ENCODE measurements around the gene DIPK1A.

The DIPK1A gene

GRCh38 chr1:92934395-92935378 lies 26.6 kb downstream of the DIPK1A start (continued):
- TF ChIP-seq ZBTB48 (tag by site-specific recombination; IDR thresholded peaks at IDR 0.05) (no peak), PATZ1 (tag by site-specific recombination; IDR thresholded peaks at IDR 0.05) (no peak), ZNF114 (tag by site-specific recombination; IDR thresholded peaks at IDR 0.05) (no peak), TRIM28 (IDR thresholded peaks at IDR 0.05; ENCODE audit: borderline replicate concordance, low read length) (no peak), KLF8 (tag by site-specific recombination; IDR thresholded peaks at IDR 0.05) (peak; percentile 37; the same call in 1 of the 2 replicates), RBAK (tag by site-specific recombination; IDR thresholded peaks at IDR 0.05) (no peak), ZNF175 (tag by site-specific recombination; IDR thresholded peaks at IDR 0.05) (no peak), INSM2 (tag by site-specific recombination; IDR thresholded peaks at IDR 0.05) (peak; percentile 79), ZNF670 (tag by site-specific recombination; IDR thresholded peaks at IDR 0.05; ENCODE audit: low read depth) (no peak), ZNF354C (tag by site-specific recombination; IDR thresholded peaks at IDR 0.05; ENCODE audit: borderline replicate concordance, low read depth) (no peak)

GRCh38 chr1:92933459-92933858 lies 27.8 kb downstream of the DIPK1A start:
- Histone ChIP-seq H3K4me1 (ENCODE audit: control insufficient read depth, insufficient read depth, low read length) (peaks cover 6% of the 10 kb centered on the region; the same call in 1 of the 2 replicates), H3K9me3 (ENCODE audit: control insufficient read depth, insufficient read depth, low read depth, low read length) (no peaks in the 10 kb centered on the region), H3K36me3 (ENCODE audit: control insufficient read depth in 2 of 2, insufficient read depth in 1 of 2, low read length in 2 of 2) (no peaks in the 10 kb centered on the region), H3K27ac (ENCODE audit: extremely low read depth, low read depth, low read length) (no peak overlapping the region), H3K4me3 (ENCODE audit: low read depth, low read length) (no peak overlapping the region)
- TF ChIP-seq ZNF121 (tag by site-specific recombination; IDR thresholded peaks at IDR 0.05) (0 out of 2 replicates have a peak, but pooled peaks have one; percentile 60), ZNF433 (tag by site-specific recombination; IDR thresholded peaks at IDR 0.05; ENCODE audit: low read depth) (no peak)
- ChIA-PET POLR2A (no interaction called here), CTCF (no interaction called here)

- Histone ChIP-seq H3K4me1 (ENCODE audit: control insufficient read depth, insufficient read depth, low read length) (peaks cover 6% of the 10 kb centered on the region; the same call in 1 of the 2 replicates), H3K27ac (ENCODE audit: extremely low read depth, low read depth, low read length) (no peak overlapping the region), H3K9me3 (ENCODE audit: control insufficient read depth, insufficient read depth, low read depth, low read length) (no peaks in the 10 kb centered on the region), H3K4me3 (ENCODE audit: low read depth, low read length) (no peak overlapping the region), H3K36me3 (ENCODE audit: control insufficient read depth in 2 of 2, insufficient read depth in 1 of 2, low read length in 2 of 2) (no peaks in the 10 kb centered on the region)
- CTCF ChIA-PET = no interaction called here
- POLR2A ChIA-PET = no interaction called here
- TF ChIP-seq BCL11A (tag by site-specific recombination; IDR thresholded peaks at IDR 0.05; ENCODE audit: low read depth) = no peak
- TF ChIP-seq MEIS1 (CRISPR knock-in tag; IDR thresholded peaks at IDR 0.05; ENCODE audit: borderline replicate concordance) = no peak
- TF ChIP-seq ZNF416 (tag by site-specific recombination; IDR thresholded peaks at IDR 0.05) = no peak
- no peak for TF ChIP-seq GLI4 (tag by site-specific recombination; IDR thresholded peaks at IDR 0.05)
These were observed 29.6 kb downstream of the DIPK1A start for GRCh38 chr1:92931691-92932090.

GRCh38 chr1:92929461-92929860 lies 31.8 kb downstream of the DIPK1A start:
- Histone ChIP-seq H3K4me3 (ENCODE audit: low read depth, low read length) (no peak overlapping the region), H3K27ac (ENCODE audit: extremely low read depth, low read depth, low read length) (no peak overlapping the region), H3K4me1 (ENCODE audit: control insufficient read depth, insufficient read depth, low read length) (peaks cover 5% of the 10 kb centered on the region; the same call in 1 of the 2 replicates), H3K36me3 (ENCODE audit: control insufficient read depth in 2 of 2, insufficient read depth in 1 of 2, low read length in 2 of 2) (no peaks in the 10 kb centered on the region), H3K9me3 (ENCODE audit: control insufficient read depth, insufficient read depth, low read depth, low read length) (no peaks in the 10 kb centered on the region)
- POLR2A ChIA-PET = no interaction called here
- CTCF ChIA-PET = interaction anchor here (1.4 kb wide), 1 partner anchor 70 kb away, joined by 5 read pairs; no protein-coding TSS in a partner anchor
- no peak for TF ChIP-seq ZNF664 (tag by site-specific recombination; IDR thresholded peaks at IDR 0.05)
- TF ChIP-seq IKZF3 (tag by site-specific recombination; IDR thresholded peaks at IDR 0.05) = no peak
- TF ChIP-seq REPIN1 (tag by site-specific recombination; IDR thresholded peaks at IDR 0.05; ENCODE audit: low read depth) = no peak
- TF ChIP-seq ZNF785 (tag by site-specific recombination; IDR thresholded peaks at IDR 0.05) = no peak
- TF ChIP-seq ZNF18 (tag by site-specific recombination; IDR thresholded peaks at IDR 0.05) = no peak
- 0 out of 2 replicates have a peak, but pooled peaks have one; percentile 7 for TF ChIP-seq ATF2 (tag by site-specific recombination; IDR thresholded peaks at IDR 0.05; ENCODE audit: low read depth)
- no peak for TF ChIP-seq ZFP3 (tag by site-specific recombination; IDR thresholded peaks at IDR 0.05; ENCODE audit: low read depth)

Measured in HEK293 (cell line).